GM12878 (cell line): Measurements from ENCODE around the gene CARD11. TPM values are rescaled to one million over a fixed set of nuclear protein-coding genes. Genes with fewer than 3 reads are reported as not detected.

Experiments
- ATAC-seq: fragments of 200-7000 bp; cut with Tn5 transposase; 3 replicates; pipeline ENCODE4 v1.9.1; 2020; ENCODE audit warnings: mild to moderate bottlenecking, moderate library complexity
- BruUV-seq: library from RNA; stranded (reverse); fragments of 400-500 nt; replicated peaks from 2 replicates; lab custom pipeline; 2021; lab: Mats Ljungman, UMichigan
- CTCF ChIA-PET: fragments of 300-600 bp; sonication (Branson Sonifier 250); formaldehyde crosslinking; extraction: SDS; loops from one replicate; lab custom pipeline; 2021; ENCODE audit warnings: inconsistent platforms; lab: Yijun Ruan, JAX
- POLR2A ChIA-PET: fragments of 350-600 bp; formaldehyde crosslinking; extraction: SDS; loops from one replicate; lab custom pipeline; 2021; ENCODE audit warnings: inconsistent platforms; lab: Charles Lee
- RAD21 ChIA-PET: fragments of 300-600 bp; sonication (Branson Sonifier 250); formaldehyde crosslinking; loops from one replicate; lab custom pipeline; 2023; ENCODE audit warnings: antibody characterized with exemption; ENCODE audit not compliant: unreplicated experiment; lab: Charles Lee
- SMC1A ChIA-PET: fragments of 300-600 bp; sonication (Branson Sonifier 250); formaldehyde crosslinking; loops from one replicate; lab custom pipeline; 2023; ENCODE audit not compliant: unreplicated experiment, uncharacterized antibody; lab: Charles Lee
- DNase-seq: peaks from one replicate; pipeline ENCODE4 v3.0.0-alpha.2; 2011; ENCODE audit warnings: low read depth, low spot score
- FAIRE-seq: peaks from 3 replicates; lab custom pipeline; 2011; peaks lifted over from hg19 to GRCh38; lab: Jason Lieb, UNC
- H2AFZ ChIP-seq: 2 replicates; pipeline ENCODE4 v1.6.0; 2011; ENCODE audit warnings: low read depth, low read length, control low read depth; ENCODE audit not compliant: control insufficient read depth
- H3K27ac ChIP-seq: 2 replicates; pipeline ENCODE4 v1.5.1; 2011; ENCODE audit warnings: control low read depth; ENCODE audit not compliant: control insufficient read depth, insufficient read depth
- H3K27me3 ChIP-seq, 2 experiments: replicated peaks in 1 of 2; 2 replicates each; pipeline versions ENCODE4 v1.6.0 to v1.6.1; 2011; ENCODE audit warnings: low read length in 1 of 2; ENCODE audit not compliant: control insufficient read depth in 2 of 2, insufficient read depth in 2 of 2
- H3K36me3 ChIP-seq, 2 experiments: 2 replicates each; pipeline ENCODE4 v1.5.1; 2011; ENCODE audit warnings: low read length in 1 of 2; ENCODE audit not compliant: control insufficient read depth in 2 of 2, insufficient read depth in 2 of 2
- H3K4me1 ChIP-seq: 2 replicates; pipeline ENCODE4 v1.6.1; 2011; ENCODE audit warnings: mild to moderate bottlenecking, low read length, moderate library complexity, mixed read lengths; ENCODE audit not compliant: control insufficient read depth, insufficient read depth
- H3K4me2 ChIP-seq: 2 replicates; pipeline ENCODE4 v1.6.0; 2011; ENCODE audit warnings: control low read depth; ENCODE audit not compliant: control insufficient read depth, insufficient read depth
- H3K4me3 ChIP-seq: fragments of 200-600 bp; sonication (generic); 2 replicates; pipeline ENCODE4 v1.5.1; 2016
- H3K79me2 ChIP-seq: 2 replicates; pipeline ENCODE4 v1.6.0; 2011; ENCODE audit warnings: low read length; ENCODE audit not compliant: control insufficient read depth, insufficient read depth
- H3K9ac ChIP-seq: 2 replicates; pipeline ENCODE4 v1.8.0; 2011; ENCODE audit warnings: low read length, control low read depth, mixed read lengths; ENCODE audit not compliant: control insufficient read depth, insufficient read depth
- H3K9me3 ChIP-seq: replicated peaks from 3 replicates; pipeline ENCODE4 v1.5.1; 2011; ENCODE audit warnings: mild to moderate bottlenecking, low read length; ENCODE audit not compliant: control insufficient read depth, insufficient read depth
- H4K20me1 ChIP-seq: 2 replicates; pipeline ENCODE4 v1.6.0; 2011; ENCODE audit not compliant: control insufficient read depth, insufficient read depth
- CEBPZ ChIP-seq: fragments of 150-350 bp; IDR thresholded peaks from 2 replicates; pipeline ENCODE4 v1.6.1; 2016; ENCODE audit warnings: low read depth, low read length
- SRF ChIP-seq, 2 experiments: IDR thresholded peaks; 2 replicates each; pipeline ENCODE4 v1.6.1; 2011; ENCODE audit warnings: low read depth in 2 of 2, low read length in 2 of 2, mild to moderate bottlenecking in 1 of 2, moderate library complexity in 1 of 2
- TCF12 ChIP-seq: IDR thresholded peaks from 2 replicates; pipeline ENCODE4 v1.6.1; 2011; ENCODE audit warnings: low read depth, mild to moderate bottlenecking, low read length
- WGBS: methylation state at CpG from one replicate; pipeline ENCODE4 v1.1.6; 2016; ENCODE audit warnings: low lambda C conversion rate; ENCODE audit not compliant: insufficient replicate concordance, insufficient coverage; ENCODE audit errors: missing lambda C conversion rate; 5-methylcytosine and 5-hydroxymethylcytosine counted together
- in situ Hi-C: fragments of 300-500 bp; cut with MboI; formaldehyde crosslinking; loops from 9 replicates; pipeline ENCODE4 v1.14.3; 2018; ENCODE audit warnings: mixed read lengths
- intact Hi-C: fragments of 100-400 bp; cut with micrococcal nuclease; formaldehyde crosslinking; loops from one replicate; pipeline ENCODE4 v1.14.2; 2022; ENCODE audit not compliant: unreplicated experiment
- polyA plus RNA-seq, 11 experiments: library from polyadenylated mRNA; depleted of rRNA in 4 of 11; unstranded in 6 of 11; stranded (reverse) in 5 of 11; fragments of >200 nt; fragmentation: Nextera tagmentation in 4 of 11; fragmentation: Illumina TruSeq in 1 of 11; extraction: Ambion mirVana in 4 of 11; extraction: Trizol in 1 of 11; gene quantifications; 1 replicate in 1 of 11; 2 replicates in 10 of 11; pipeline versions ENCODE4 v1.2.1 to v1.2.3, GENCODE V29; 2011 to 2016; ENCODE audit warnings: inconsistent platforms in 2 of 11, missing spikeins in 2 of 11, low read depth in 1 of 11
- total RNA-seq, 4 experiments: library from RNA; depleted of rRNA in 3 of 4; stranded (reverse); fragments of >200 nt in 3 of 4; fragmentation: Illumina TruSeq in 1 of 4; extraction: Trizol in 1 of 4; gene quantifications; 2 replicates each; pipeline versions ENCODE4 v1.2.1 to v1.2.3, GENCODE V29; 2013 to 2021

Gene CARD11
- total and polyA plus RNA-seq, 10 of the 15 experiments (the other 5 are each of a cell fraction or from before 2014, with no cell fraction given), result 0.27 to 72.0 (median 28.4) TPM

DNA sequence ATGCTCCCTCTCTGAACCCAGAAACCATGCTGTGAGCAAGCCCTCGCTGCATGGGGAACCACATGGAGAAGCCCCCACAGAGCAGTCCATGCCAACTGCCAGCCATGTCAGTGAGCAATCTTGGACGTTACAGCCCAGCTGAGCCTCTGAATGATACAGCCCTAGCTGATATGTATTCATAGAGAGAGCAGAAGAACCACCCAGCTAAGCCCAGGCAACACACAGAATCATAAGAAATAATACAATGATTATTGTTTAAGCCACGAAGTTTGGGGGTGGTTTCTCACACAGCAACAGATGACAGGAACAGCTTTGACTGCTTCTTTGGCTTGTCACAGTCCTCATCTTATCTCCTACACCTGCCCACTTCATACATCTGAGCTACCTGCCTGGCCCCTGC is 32.5 kb upstream of the CARD11 start (continued):
- TF ChIP-seq CEBPZ, result no peak

DNA sequence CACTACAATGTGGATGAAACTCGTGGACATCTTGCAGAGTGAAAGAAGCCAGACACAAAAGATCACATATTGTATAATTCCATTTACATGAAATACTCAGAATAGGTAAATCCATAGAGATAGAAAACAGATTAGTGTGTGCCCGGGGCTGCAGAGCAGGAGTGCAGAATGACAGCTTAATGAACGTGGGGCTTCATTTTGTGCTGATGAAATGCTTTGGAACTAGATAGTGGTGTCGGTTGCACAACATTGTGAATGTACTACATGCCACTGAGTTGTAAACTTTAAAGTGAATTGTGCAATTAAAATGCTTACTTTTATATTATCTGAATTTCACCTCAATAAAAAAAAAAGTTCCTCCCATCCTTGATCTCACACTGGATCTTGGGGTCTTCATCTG is 31.8 kb upstream of the CARD11 start:
- H3K36me3 ChIP-seq, result no peaks in the 10 kb centered on the region
- H3K27me3 ChIP-seq, result no peaks in the 10 kb centered on the region
- SMC1A ChIA-PET, result interaction anchor here (3.7 kb wide), 1 partner anchor 9 kb away, joined by 17 read pairs; no protein-coding TSS in a partner anchor
- H3K4me1 ChIP-seq, result peaks cover 4% of the 10 kb centered on the region; the same call in 1 of the 2 replicates
- TF ChIP-seq SRF (IDR thresholded peaks at IDR 0.05; ENCODE audit: low read depth in 2 of 2, low read length in 2 of 2), result no peak
- TF ChIP-seq TCF12, result no peak
- H4K20me1 ChIP-seq, result no peaks in the 10 kb centered on the region
- ATAC-seq, result no peak
- no peak overlapping the region for H3K9ac ChIP-seq
- H3K9me3 ChIP-seq, result peaks cover 6% of the 10 kb centered on the region; the same call in 2 of the 3 replicates
- 12% methylated on average over 4 of the region's 4 CpGs for WGBS
- CTCF ChIA-PET, result interaction anchor here (2.0 kb wide), 1 partner anchor 9 kb away, joined by 9 read pairs; no protein-coding TSS in a partner anchor
- in situ Hi-C loops, result no loop called here
- no peak overlapping the region for H3K4me3 ChIP-seq
- DNase-seq, result no peak
- no peak overlapping the region for H2AFZ ChIP-seq
- intact Hi-C loops, result no loop called here
- H3K27ac ChIP-seq, result no peak overlapping the region
- no peak for FAIRE-seq
- H3K79me2 ChIP-seq, result no peaks in the 10 kb centered on the region
- RAD21 ChIA-PET, result no interaction called here
- BruUV-seq, result no TSS peak
- H3K4me2 ChIP-seq, result no peak overlapping the region
- POLR2A ChIA-PET, result interaction anchor here (1.4 kb wide), 1 partner anchor 17 kb away, joined by 5 read pairs; no protein-coding TSS in a partner anchor
